NT2/D1 (cell line): ENCODE data around the gene CMKLR1.

Source experiments
- SUZ12 ChIP-seq: IDR thresholded peaks from 2 replicates; pipeline ENCODE4 v1.6.1; 2011; ENCODE audit not compliant: insufficient read length, insufficient read depth; ENCODE audit errors: extremely low read depth
- YY1 ChIP-seq: IDR thresholded peaks from 2 replicates; pipeline ENCODE4 v1.6.1; 2011; ENCODE audit not compliant: insufficient read length, insufficient read depth
- ZNF274 ChIP-seq: IDR thresholded peaks from 2 replicates; pipeline ENCODE4 v1.6.1; 2011; ENCODE audit warnings: mild to moderate bottlenecking, low read depth, low read length

- TF ChIP-seq ZNF274, result no peak
- no peak for TF ChIP-seq YY1
- no peak for TF ChIP-seq SUZ12
Measured at GRCh38 chr12:108341356-108341755, 2.2 kb upstream of the CMKLR1 start.
